Measurements from ENCODE around the gene SIX3.

Gene SIX3

DNA sequence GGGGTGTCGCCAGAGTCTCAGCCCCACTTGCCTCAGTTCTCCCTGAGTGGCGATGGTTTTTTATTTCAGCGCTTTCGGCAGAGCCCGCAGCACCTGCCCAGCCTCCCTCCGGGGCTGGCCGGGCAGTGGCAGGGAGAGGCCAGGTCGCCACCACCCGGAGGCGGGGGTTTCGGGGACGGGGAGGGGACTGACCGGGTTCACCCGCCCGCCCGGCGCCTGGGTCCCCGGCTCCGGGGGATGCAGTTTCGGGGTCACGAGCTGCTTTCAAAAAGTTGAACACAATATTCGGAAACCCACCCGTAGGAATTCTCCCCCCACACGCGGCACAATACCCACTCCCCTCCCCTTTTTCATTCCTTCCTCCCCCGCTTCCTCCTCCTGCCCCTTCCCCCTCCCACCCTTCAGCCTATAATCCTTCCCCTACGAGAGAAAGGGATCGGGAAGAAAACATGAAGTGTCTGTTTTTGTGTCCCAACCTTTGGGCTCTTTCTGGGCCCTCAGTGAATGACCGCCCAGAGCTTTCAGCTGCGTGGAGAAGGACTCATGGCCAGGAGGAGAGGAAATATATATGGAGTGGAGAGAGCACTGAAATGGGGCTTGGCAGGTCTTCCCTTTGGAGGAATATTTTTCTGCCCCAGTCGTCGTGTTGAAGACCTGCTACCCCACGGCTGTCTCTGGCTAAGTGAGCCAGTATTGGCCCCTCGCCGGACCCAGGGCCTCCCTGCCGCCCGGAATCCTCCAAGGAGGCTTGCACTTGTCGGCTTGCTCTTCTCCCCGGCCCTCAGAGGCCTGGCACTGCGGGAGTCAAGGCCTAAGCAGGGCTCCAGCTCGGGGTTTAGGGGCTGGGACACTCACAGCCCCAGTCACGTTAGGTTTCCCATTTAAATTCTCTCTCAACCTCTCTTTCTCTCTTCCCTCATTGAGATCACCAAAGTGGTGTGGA, 2.1 kb upstream of the SIX3 start:
- Histone ChIP-seq H3K4me1 (ENCODE audit: control insufficient read depth, insufficient read depth, low read length) (peaks cover 19% of the 10 kb centered on the region), H3K27me3 (ENCODE audit: control insufficient read depth, insufficient read depth, low read length) (peaks cover 90% of the 10 kb centered on the region), H3K36me3 (ENCODE audit: control insufficient read depth, insufficient read depth, low read length) (no peaks in the 10 kb centered on the region), H3K4me3 (ENCODE audit: low read depth, low read length) (peak overlapping the region; percentile 52), H3K9me3 (ENCODE audit: control insufficient read depth, insufficient read depth, low read length) (no peaks in the 10 kb centered on the region), H3K9ac (ENCODE audit: low read depth, low read length) (no peak overlapping the region)

DNA sequence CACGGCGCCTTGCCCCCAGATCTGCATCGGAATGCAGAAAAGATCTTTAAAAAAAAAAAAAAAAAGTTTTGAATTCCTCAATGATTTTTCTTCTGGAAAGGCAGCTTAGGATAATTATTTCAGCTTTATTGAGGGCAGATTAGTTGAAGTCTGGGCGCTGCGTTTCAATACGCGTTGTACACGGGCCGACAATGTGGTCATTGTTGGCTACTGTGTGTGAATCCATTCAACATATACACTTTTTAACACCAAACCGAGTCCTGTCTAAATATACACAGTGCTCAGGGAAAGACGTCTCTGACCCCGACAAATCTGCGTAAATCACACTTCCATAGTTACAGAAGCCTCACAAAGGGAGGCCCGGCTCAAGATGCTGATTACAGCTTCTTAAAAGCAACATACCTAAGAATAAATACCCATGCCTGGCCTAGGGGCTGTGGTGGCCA, 1.4 kb upstream of the SIX3 start:
- no peaks in the 10 kb centered on the region for H3K9me3 ChIP-seq (ENCODE audit: control insufficient read depth, insufficient read depth, low read length)
- peaks cover 91% of the 10 kb centered on the region for H3K27me3 ChIP-seq (ENCODE audit: control insufficient read depth, insufficient read depth, low read length)
- no peaks in the 10 kb centered on the region for H3K36me3 ChIP-seq (ENCODE audit: control insufficient read depth, insufficient read depth, low read length)
- H3K9ac ChIP-seq (ENCODE audit: low read depth, low read length) = no peak overlapping the region
- H3K4me1 ChIP-seq (ENCODE audit: control insufficient read depth, insufficient read depth, low read length) = peaks cover 19% of the 10 kb centered on the region
- H3K4me3 ChIP-seq (ENCODE audit: low read depth, low read length) = no peak overlapping the region

DNA sequence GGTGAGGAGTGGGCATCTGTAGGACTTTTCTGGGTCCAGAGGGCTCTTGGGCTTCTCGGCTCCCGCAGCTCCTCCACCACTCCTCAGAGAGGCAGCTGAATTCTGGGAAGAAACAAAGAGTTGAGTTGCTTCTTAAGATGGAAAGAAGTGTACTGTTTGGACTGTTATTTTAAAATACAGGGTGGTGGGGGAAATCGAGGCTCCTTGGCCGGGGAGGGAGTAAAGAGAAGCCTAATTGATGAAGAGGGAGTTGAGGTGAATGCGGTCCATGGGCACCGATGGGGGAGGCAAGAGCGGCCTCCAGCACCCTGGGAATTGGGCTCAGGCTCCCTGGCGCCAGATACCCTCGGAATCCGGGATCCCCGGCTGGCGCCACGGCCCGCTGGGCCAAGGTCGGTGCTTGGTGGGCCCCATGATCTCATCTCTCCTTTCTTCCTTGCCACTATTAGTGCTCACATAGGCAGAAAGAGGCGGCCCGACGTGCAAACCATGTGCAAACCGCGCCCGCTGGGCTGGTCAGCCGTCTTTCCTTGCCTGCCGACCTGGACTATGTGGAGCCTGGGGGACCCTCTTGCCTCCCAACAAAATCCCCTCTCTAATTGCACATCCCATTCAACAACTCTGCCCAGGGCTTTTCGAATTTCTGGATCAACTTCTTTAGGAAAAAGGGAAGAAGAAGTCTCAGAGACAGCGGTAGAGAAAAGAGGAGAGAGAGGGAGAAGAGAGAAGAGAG, 604 bp upstream of the SIX3 start:
- peak overlapping the region; percentile 26 for H3K4me3 ChIP-seq (ENCODE audit: low read depth, low read length)

DNA sequence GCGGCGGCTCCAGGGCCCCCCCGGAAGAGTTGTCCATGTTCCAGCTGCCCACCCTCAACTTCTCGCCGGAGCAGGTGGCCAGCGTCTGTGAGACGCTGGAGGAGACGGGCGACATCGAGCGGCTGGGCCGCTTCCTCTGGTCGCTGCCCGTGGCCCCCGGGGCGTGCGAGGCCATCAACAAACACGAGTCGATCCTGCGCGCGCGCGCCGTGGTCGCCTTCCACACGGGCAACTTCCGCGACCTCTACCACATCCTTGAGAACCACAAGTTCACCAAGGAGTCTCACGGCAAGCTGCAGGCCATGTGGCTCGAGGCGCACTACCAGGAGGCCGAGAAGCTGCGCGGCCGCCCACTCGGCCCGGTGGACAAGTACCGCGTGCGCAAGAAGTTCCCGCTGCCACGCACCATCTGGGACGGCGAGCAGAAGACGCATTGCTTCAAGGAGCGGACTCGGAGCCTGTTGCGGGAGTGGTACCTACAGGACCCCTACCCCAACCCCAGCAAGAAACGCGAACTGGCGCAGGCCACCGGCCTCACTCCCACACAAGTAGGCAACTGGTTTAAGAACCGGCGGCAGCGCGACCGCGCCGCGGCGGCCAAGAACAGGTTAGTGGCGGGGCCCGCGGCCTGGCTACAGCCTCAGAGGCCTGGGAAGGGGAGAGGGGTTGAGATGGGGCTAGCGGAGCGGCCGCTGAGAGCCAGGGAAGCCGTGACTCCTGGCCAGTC, 965 bp downstream of the SIX3 start:
- H3K9me3 ChIP-seq (ENCODE audit: control insufficient read depth, insufficient read depth, low read length) = no peaks in the 10 kb centered on the region
- H3K27me3 ChIP-seq (ENCODE audit: control insufficient read depth, insufficient read depth, low read length) = peaks cover 92% of the 10 kb centered on the region
- H3K4me1 ChIP-seq (ENCODE audit: control insufficient read depth, insufficient read depth, low read length) = peaks cover 17% of the 10 kb centered on the region
- H3K4me3 ChIP-seq (ENCODE audit: low read depth, low read length) = peak overlapping the region; percentile 45
- no peak overlapping the region for H3K9ac ChIP-seq (ENCODE audit: low read depth, low read length)
- no peaks in the 10 kb centered on the region for H3K36me3 ChIP-seq (ENCODE audit: control insufficient read depth, insufficient read depth, low read length)

More for the DNA sequence above, 604 bp upstream of the SIX3 start:
- no peaks in the 10 kb centered on the region for H3K9me3 ChIP-seq (ENCODE audit: control insufficient read depth, insufficient read depth, low read length)
- H3K36me3 ChIP-seq (ENCODE audit: control insufficient read depth, insufficient read depth, low read length) = no peaks in the 10 kb centered on the region
- no peak overlapping the region for H3K9ac ChIP-seq (ENCODE audit: low read depth, low read length)
- peaks cover 91% of the 10 kb centered on the region for H3K27me3 ChIP-seq (ENCODE audit: control insufficient read depth, insufficient read depth, low read length)
- H3K4me1 ChIP-seq (ENCODE audit: control insufficient read depth, insufficient read depth, low read length) = peaks cover 24% of the 10 kb centered on the region

DNA sequence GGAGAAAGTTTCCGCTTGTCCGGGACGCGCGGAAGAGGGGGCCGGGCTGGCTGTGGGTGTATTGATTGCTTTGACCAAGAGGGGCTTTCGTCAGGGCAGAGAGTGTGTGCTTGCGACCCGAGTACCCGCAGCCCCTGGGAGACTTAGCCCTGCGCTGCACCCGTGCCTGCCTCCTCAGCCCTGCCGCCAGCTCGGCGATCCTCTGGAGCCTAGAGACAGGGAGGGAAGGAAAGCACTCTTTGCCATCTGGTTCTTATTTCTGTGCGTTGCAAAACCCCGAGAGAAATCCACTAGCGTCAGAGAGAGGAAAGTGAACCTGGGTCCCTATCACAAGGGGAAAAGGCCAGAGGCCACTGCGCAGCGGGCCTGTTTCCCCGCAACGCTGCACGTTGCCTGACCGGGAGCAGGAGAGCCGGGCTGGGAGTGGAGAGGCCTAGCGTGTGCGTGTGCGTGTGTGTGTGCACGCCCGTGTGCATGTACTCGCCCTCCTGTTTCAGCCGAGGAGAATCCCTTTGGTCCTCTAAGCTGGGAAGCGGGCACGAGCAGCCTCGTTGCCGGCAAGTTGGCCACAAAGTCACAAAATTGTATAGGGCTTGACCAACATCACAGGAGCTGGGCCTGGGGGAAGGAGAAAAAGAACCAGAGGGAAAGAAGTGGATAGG, 1.7 kb downstream of the SIX3 start:
- H3K27me3 ChIP-seq (ENCODE audit: control insufficient read depth, insufficient read depth, low read length) = peaks cover 93% of the 10 kb centered on the region
- no peaks in the 10 kb centered on the region for H3K9me3 ChIP-seq (ENCODE audit: control insufficient read depth, insufficient read depth, low read length)
- no peaks in the 10 kb centered on the region for H3K36me3 ChIP-seq (ENCODE audit: control insufficient read depth, insufficient read depth, low read length)
- H3K4me1 ChIP-seq (ENCODE audit: control insufficient read depth, insufficient read depth, low read length) = peaks cover 17% of the 10 kb centered on the region
- H3K9ac ChIP-seq (ENCODE audit: low read depth, low read length) = no peak overlapping the region
- peak overlapping the region; percentile 45 for H3K4me3 ChIP-seq (ENCODE audit: low read depth, low read length)

DNA sequence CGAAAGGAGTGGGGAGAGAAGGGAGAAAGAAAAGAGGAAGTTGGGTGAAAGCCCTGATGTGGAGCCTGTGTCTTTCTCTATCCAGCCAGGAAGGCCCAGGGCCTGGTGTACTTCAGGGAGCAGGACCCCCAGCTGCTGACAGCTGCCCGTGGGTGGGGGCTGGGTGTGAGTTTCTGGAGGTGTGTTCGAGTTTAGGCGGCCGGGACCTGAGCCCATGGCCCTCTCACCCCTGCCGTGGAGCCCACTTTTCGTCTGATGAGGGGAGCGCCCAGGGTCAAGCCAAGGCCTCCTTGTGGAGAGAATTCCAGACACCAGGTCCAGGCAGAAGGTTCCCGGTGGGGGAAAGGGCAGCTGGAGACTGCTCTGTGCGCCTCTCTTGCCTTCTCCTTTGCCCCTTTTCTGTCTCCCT, 2.2 kb downstream of the SIX3 start:
- Histone ChIP-seq H3K9ac (ENCODE audit: low read depth, low read length) (no peak overlapping the region), H3K4me3 (ENCODE audit: low read depth, low read length) (peak overlapping the region; percentile 45), H3K27me3 (ENCODE audit: control insufficient read depth, insufficient read depth, low read length) (peaks cover 93% of the 10 kb centered on the region), H3K36me3 (ENCODE audit: control insufficient read depth, insufficient read depth, low read length) (no peaks in the 10 kb centered on the region), H3K9me3 (ENCODE audit: control insufficient read depth, insufficient read depth, low read length) (no peaks in the 10 kb centered on the region), H3K4me1 (ENCODE audit: control insufficient read depth, insufficient read depth, low read length) (peaks cover 17% of the 10 kb centered on the region)

DNA sequence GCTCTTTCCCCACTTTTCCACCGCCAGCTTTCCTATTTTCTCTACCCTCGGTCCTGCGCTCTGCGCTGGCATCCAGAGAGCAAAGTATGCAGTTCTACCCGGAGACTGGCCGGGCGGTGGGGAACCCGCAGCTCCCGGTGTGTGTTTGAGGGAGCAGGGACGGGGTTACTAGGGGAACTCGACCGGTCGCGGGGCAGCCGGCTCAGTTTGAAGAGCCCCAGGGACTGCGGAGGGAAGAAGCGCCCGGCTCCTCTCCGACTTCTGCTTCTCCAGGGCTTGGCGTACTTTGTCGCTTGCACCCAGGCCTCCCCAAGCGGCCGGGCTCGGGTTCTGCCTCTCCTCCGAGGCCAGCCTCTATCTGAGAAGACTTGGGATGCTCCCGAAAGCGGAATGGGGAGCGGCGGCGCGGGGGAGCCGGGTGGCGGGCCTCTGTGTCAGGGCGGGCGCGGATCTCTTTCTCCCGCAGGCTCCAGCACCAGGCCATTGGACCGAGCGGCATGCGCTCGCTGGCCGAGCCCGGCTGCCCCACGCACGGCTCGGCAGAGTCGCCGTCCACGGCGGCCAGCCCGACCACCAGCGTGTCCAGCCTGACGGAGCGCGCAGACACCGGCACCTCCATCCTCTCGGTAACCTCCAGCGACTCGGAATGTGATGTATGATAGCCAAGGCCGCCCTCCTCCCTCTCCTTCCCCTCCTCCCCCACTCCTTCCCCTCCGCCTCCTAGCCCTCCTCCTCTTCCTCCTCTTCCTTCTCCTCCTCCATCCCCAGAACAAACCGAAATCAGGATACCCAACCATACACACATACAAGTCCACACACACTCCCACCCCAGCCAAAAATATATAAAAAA, 2.8 kb downstream of the SIX3 start:
- Histone ChIP-seq H3K9ac (ENCODE audit: low read depth, low read length) (no peak overlapping the region), H3K4me3 (ENCODE audit: low read depth, low read length) (peak overlapping the region; percentile 45), H3K36me3 (ENCODE audit: control insufficient read depth, insufficient read depth, low read length) (no peaks in the 10 kb centered on the region), H3K4me1 (ENCODE audit: control insufficient read depth, insufficient read depth, low read length) (peaks cover 17% of the 10 kb centered on the region), H3K9me3 (ENCODE audit: control insufficient read depth, insufficient read depth, low read length) (no peaks in the 10 kb centered on the region), H3K27me3 (ENCODE audit: control insufficient read depth, insufficient read depth, low read length) (peaks cover 99% of the 10 kb centered on the region)

DNA sequence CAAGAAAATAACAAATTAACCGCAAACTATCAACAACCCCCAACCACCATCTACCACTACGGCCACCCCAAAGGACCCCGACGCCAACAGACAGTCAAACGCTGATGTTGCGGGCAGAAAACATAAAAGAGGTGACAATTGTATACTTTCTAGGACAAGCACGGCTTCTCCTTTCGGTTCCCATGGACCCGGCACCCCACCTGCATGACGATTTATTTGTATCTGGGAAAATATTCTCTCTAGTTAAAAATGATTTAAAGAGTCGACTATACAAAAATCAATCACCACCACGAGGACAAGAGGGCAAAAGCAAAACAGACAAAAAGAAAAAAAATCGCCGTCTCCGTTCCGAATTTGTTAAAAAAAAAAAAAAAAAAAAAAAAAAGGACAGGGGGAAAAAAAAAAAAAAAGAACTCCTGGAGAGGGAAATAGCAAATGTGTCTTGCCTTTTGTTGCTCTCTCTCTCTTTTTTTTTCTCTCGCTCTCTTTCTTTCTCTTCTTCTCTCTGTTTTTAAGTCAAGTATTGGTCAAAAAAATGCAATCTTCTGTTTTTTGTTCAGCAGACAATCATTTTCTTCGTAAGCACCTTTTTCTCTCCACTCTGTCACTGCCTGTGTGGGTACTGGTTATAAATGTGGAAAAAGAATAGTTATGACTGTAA, 3.6 kb downstream of the SIX3 start:
- Histone ChIP-seq H3K36me3 (ENCODE audit: control insufficient read depth, insufficient read depth, low read length) (no peaks in the 10 kb centered on the region), H3K9me3 (ENCODE audit: control insufficient read depth, insufficient read depth, low read length) (no peaks in the 10 kb centered on the region), H3K4me1 (ENCODE audit: control insufficient read depth, insufficient read depth, low read length) (peaks cover 10% of the 10 kb centered on the region), H3K27me3 (ENCODE audit: control insufficient read depth, insufficient read depth, low read length) (peaks cover 99% of the 10 kb centered on the region), H3K9ac (ENCODE audit: low read depth, low read length) (no peak overlapping the region), H3K4me3 (ENCODE audit: low read depth, low read length) (no peak overlapping the region)

DNA sequence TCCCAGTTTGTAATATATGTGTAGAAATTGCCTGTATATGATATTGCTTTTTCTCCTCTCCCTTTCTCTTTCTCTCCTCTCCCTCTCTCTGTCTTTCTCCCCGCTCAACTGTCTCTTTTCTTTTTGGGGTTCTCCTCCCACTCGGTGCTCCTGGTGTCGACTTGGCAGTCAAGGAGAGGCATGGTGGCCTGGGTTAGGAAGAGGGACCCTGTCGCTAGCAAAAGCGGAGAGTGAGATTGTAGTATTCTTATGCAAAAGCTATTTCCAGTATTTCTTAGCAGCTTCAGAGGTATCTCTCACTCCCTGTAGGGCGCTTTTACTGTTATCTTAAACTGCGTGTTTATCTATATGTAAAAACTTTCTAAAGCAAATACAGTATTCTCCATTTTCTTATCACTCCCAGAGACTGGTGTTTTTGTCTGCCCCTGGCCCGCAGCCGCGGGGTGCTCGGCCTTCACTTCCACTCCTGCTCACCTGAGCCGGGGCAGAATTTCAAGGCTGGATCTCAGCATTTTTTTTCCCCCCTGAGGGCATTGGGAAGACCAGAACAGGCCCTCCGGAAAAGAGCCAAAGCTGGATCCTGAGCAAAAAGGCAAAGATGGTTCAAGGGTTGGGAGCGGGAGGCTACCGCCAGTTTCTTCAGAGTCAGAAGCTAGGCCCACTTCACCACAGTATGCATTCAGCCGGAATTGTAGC, 4.3 kb downstream of the SIX3 start:
- Histone ChIP-seq H3K9ac (ENCODE audit: low read depth, low read length) (no peak overlapping the region), H3K9me3 (ENCODE audit: control insufficient read depth, insufficient read depth, low read length) (no peaks in the 10 kb centered on the region), H3K27me3 (ENCODE audit: control insufficient read depth, insufficient read depth, low read length) (peaks cover 99% of the 10 kb centered on the region), H3K36me3 (ENCODE audit: control insufficient read depth, insufficient read depth, low read length) (no peaks in the 10 kb centered on the region), H3K4me3 (ENCODE audit: low read depth, low read length) (no peak overlapping the region), H3K4me1 (ENCODE audit: control insufficient read depth, insufficient read depth, low read length) (peaks cover 10% of the 10 kb centered on the region)

Data from iPS-15b (cell line).